Stimulated activated naive B cell treated with anti-CD40 and anti-IgM and Interleukin-4, amounts not matched to agents 10 μg/mL and 1 μg/mL and 100 μg/mL, for 72 hours (primary cell): Measurements from ENCODE around the gene PLD5.
"Not testable (repeated sequence)": the region's sequence is repeated elsewhere in the genome, so short reads cannot be mapped to it uniquely, and the experiment has no call there.

Experiments
- ATAC-seq, 2 donors: fragments of 150-1000 bp; cut with Tn5 transposase; replicated peaks; 2 replicates each; pipeline ENCODE4 v1.10.0; 2021; ENCODE audit warnings: moderate library complexity in 1 of 2
- DNase-seq: peaks from one replicate; pipeline ENCODE4 v3.0.0; 2021
- H3K27ac Mint-ChIP-seq: one replicate; pipeline ENCODE4 v1.8.0; 2022; ENCODE audit warnings: mild to moderate bottlenecking, mixed read lengths
- H3K27me3 Mint-ChIP-seq, 2 donors: one replicate each; pipeline ENCODE4 v1.8.0; 2022; ENCODE audit warnings: mixed read lengths in 2 of 2
- H3K36me3 Mint-ChIP-seq, 2 donors: one replicate each; pipeline ENCODE4 v1.8.0; 2022; ENCODE audit warnings: mixed read lengths in 2 of 2, mild to moderate bottlenecking in 1 of 2
- H3K4me1 Mint-ChIP-seq, 2 donors: one replicate each; pipeline ENCODE4 v1.8.0; 2022; ENCODE audit warnings: mixed read lengths in 2 of 2, mild to moderate bottlenecking in 1 of 2
- H3K4me3 Mint-ChIP-seq, 2 donors: one replicate each; pipeline ENCODE4 v1.8.0; 2022; ENCODE audit warnings: mild to moderate bottlenecking in 2 of 2, mixed read lengths in 2 of 2, moderate library complexity in 1 of 2
- H3K9me3 Mint-ChIP-seq, 2 donors: one replicate each; pipeline ENCODE4 v1.8.0; 2022; ENCODE audit warnings: mixed read lengths in 2 of 2, mild to moderate bottlenecking in 1 of 2

PLD5 gene

GRCh38 chr1:242525769-242526168, 1.3 kb upstream of the PLD5 start:
- peaks cover 0 to 1% of the 10 kb centered on the region in 2 donors for H3K9me3 Mint-ChIP-seq
- H3K36me3 Mint-ChIP-seq, result no peaks in the 10 kb centered on the region
- DNase-seq (no peak), ATAC-seq (no peak)
- peaks cover 45 to 60% of the 10 kb centered on the region in 2 donors for H3K27me3 Mint-ChIP-seq
- no peak overlapping the region for H3K27ac Mint-ChIP-seq
- H3K4me3 Mint-ChIP-seq, result peak overlapping the region; percentile 73 to 85
- peaks cover 11 to 30% of the 10 kb centered on the region in 2 donors for H3K4me1 Mint-ChIP-seq

GRCh38 chr1:242525360-242525722, 844 bp upstream of the PLD5 start:
- Mint-ChIP-seq H3K9me3 (peaks cover 0 to 1% of the 10 kb centered on the region in 2 donors), H3K4me1 (peaks cover 11 to 30% of the 10 kb centered on the region in 2 donors), H3K27ac (no peak overlapping the region), H3K36me3 (no peaks in the 10 kb centered on the region), H3K4me3 (peak overlapping the region; percentile 73 to 85), H3K27me3 (peaks cover 45 to 65% of the 10 kb centered on the region in 2 donors)
- ATAC-seq, result no peak
- no peak for DNase-seq

- ATAC-seq (peak; percentile 63 to 65), DNase-seq (peak; percentile 7)
- Mint-ChIP-seq H3K9me3 (no peaks in the 10 kb centered on the region), H3K4me3 (peak overlapping the region; percentile 78 to 81), H3K27me3 (peaks cover 40 to 63% of the 10 kb centered on the region in 2 donors), H3K4me1 (peaks cover 11 to 30% of the 10 kb centered on the region in 2 donors), H3K27ac (no peak overlapping the region), H3K36me3 (no peaks in the 10 kb centered on the region)
These were observed 552 bp downstream of the PLD5 start for GRCh38 chr1:242523719-242524570.

GRCh38 chr1:242522996-242523718, 1.3 kb downstream of the PLD5 start:
- H3K36me3 Mint-ChIP-seq, result no peaks in the 10 kb centered on the region

GRCh38 chr1:242522304-242522945, 2.1 kb downstream of the PLD5 start:
- H3K4me3 Mint-ChIP-seq, result peak overlapping the region in 1 of 2 donors; percentile 31
- ATAC-seq, result peak; percentile 33 to 60

More at GRCh38 chr1:242522996-242523718, 1.3 kb downstream of the PLD5 start:
- ATAC-seq (no peak), DNase-seq (no peak)
- Mint-ChIP-seq H3K9me3 (no peaks in the 10 kb centered on the region), H3K27me3 (peaks cover 37 to 63% of the 10 kb centered on the region in 2 donors), H3K4me1 (peaks cover 11 to 30% of the 10 kb centered on the region in 2 donors), H3K4me3 (peak overlapping the region; percentile 78 to 81), H3K27ac (no peak overlapping the region)

GRCh38 chr1:242515555-242515954, 8.9 kb downstream of the PLD5 start:
- DNase-seq (no peak), ATAC-seq (no peak)
- Mint-ChIP-seq H3K27ac (no peak overlapping the region), H3K4me1 (peaks cover 0 to 2% of the 10 kb centered on the region in 2 donors), H3K9me3 (no peaks in the 10 kb centered on the region), H3K36me3 (no peaks in the 10 kb centered on the region), H3K27me3 (peaks cover 10 to 19% of the 10 kb centered on the region in 2 donors), H3K4me3 (no peak overlapping the region)

More at GRCh38 chr1:242522304-242522945, 2.1 kb downstream of the PLD5 start:
- H3K36me3 Mint-ChIP-seq, result no peaks in the 10 kb centered on the region
- H3K9me3 Mint-ChIP-seq, result no peaks in the 10 kb centered on the region
- no peak for DNase-seq
- H3K27ac Mint-ChIP-seq, result no peak overlapping the region
- peaks cover 37 to 67% of the 10 kb centered on the region in 2 donors for H3K27me3 Mint-ChIP-seq
- H3K4me1 Mint-ChIP-seq, result peaks cover 11 to 30% of the 10 kb centered on the region in 2 donors

- H3K36me3 Mint-ChIP-seq, result peaks cover 0 to 2% of the 10 kb centered on the region in 2 donors
- H3K9me3 Mint-ChIP-seq, result peaks cover 0 to 2% of the 10 kb centered on the region in 2 donors
- ATAC-seq (no peak), DNase-seq (no peak)
- no peak overlapping the region for H3K4me3 Mint-ChIP-seq
- peaks cover 11 to 14% of the 10 kb centered on the region in 2 donors for H3K27me3 Mint-ChIP-seq
- no peaks in the 10 kb centered on the region for H3K4me1 Mint-ChIP-seq
- H3K27ac Mint-ChIP-seq, result no peak overlapping the region
These were observed 17.8 kb downstream of the PLD5 start for GRCh38 chr1:242506724-242507123.

GRCh38 chr1:242489545-242489944, 35.0 kb downstream of the PLD5 start:
- peaks cover 4 to 5% of the 10 kb centered on the region in 2 donors for H3K9me3 Mint-ChIP-seq
- ATAC-seq, result no peak

GRCh38 chr1:242477944-242478343, 46.6 kb downstream of the PLD5 start:
- no peak for DNase-seq
- H3K4me3 Mint-ChIP-seq, result no peak overlapping the region
- ATAC-seq, result no peak

More at GRCh38 chr1:242489545-242489944, 35.0 kb downstream of the PLD5 start:
- H3K36me3 Mint-ChIP-seq, result peaks cover 0 to 2% of the 10 kb centered on the region in 2 donors
- H3K4me1 Mint-ChIP-seq, result no peaks in the 10 kb centered on the region
- no peak overlapping the region for H3K4me3 Mint-ChIP-seq
- no peak for DNase-seq
- H3K27ac Mint-ChIP-seq, result no peak overlapping the region
- H3K27me3 Mint-ChIP-seq, result peaks cover 0 to 9% of the 10 kb centered on the region in 2 donors

GRCh38 chr1:242470774-242471173, 53.7 kb downstream of the PLD5 start:
- H3K9me3 Mint-ChIP-seq, result peaks cover 0 to 2% of the 10 kb centered on the region in 2 donors
- ATAC-seq, result no peak
- H3K36me3 Mint-ChIP-seq, result no peaks in the 10 kb centered on the region
- no peak overlapping the region for H3K27ac Mint-ChIP-seq
- DNase-seq, result no peak
- peaks cover 3 to 9% of the 10 kb centered on the region in 2 donors for H3K27me3 Mint-ChIP-seq
- no peak overlapping the region for H3K4me3 Mint-ChIP-seq
- no peaks in the 10 kb centered on the region for H3K4me1 Mint-ChIP-seq

More at GRCh38 chr1:242477944-242478343, 46.6 kb downstream of the PLD5 start:
- Mint-ChIP-seq H3K27ac (no peak overlapping the region), H3K27me3 (peaks cover 0 to 4% of the 10 kb centered on the region in 2 donors), H3K4me1 (no peaks in the 10 kb centered on the region), H3K9me3 (peaks cover 0 to 5% of the 10 kb centered on the region in 2 donors), H3K36me3 (no peaks in the 10 kb centered on the region)

GRCh38 chr1:242468784-242469183, 55.7 kb downstream of the PLD5 start:
- Mint-ChIP-seq H3K27ac (no peak overlapping the region), H3K4me3 (no peak overlapping the region), H3K27me3 (peaks cover 7 to 10% of the 10 kb centered on the region in 2 donors), H3K36me3 (no peaks in the 10 kb centered on the region), H3K4me1 (no peaks in the 10 kb centered on the region), H3K9me3 (no peaks in the 10 kb centered on the region)
- ATAC-seq, result no peak
- DNase-seq, result no peak

GRCh38 chr1:242467556-242468145, 56.8 kb downstream of the PLD5 start:
- no peaks in the 10 kb centered on the region for H3K4me1 Mint-ChIP-seq
- no peaks in the 10 kb centered on the region for H3K9me3 Mint-ChIP-seq
- ATAC-seq, result peak; percentile 49 to 59
- no peaks in the 10 kb centered on the region for H3K36me3 Mint-ChIP-seq
- H3K4me3 Mint-ChIP-seq, result no peak overlapping the region
- no peak for DNase-seq
- H3K27ac Mint-ChIP-seq, result no peak overlapping the region
- peaks cover 7 to 10% of the 10 kb centered on the region in 2 donors for H3K27me3 Mint-ChIP-seq

- DNase-seq, result no peak
- peaks cover 5 to 7% of the 10 kb centered on the region in 2 donors for H3K27me3 Mint-ChIP-seq
- no peak overlapping the region for H3K27ac Mint-ChIP-seq
- no peak for ATAC-seq
- no peaks in the 10 kb centered on the region for H3K36me3 Mint-ChIP-seq
- H3K4me3 Mint-ChIP-seq, result no peak overlapping the region
- no peaks in the 10 kb centered on the region for H3K4me1 Mint-ChIP-seq
- H3K9me3 Mint-ChIP-seq, result peaks cover 0 to 1% of the 10 kb centered on the region in 2 donors
These were observed 61.6 kb downstream of the PLD5 start for GRCh38 chr1:242462867-242463266.

GRCh38 chr1:242459740-242460139, 64.8 kb downstream of the PLD5 start:
- not testable (repeated sequence) for ATAC-seq, H3K4me3 Mint-ChIP-seq, H3K27ac Mint-ChIP-seq, H3K9me3 Mint-ChIP-seq, H3K36me3 Mint-ChIP-seq, DNase-seq, H3K4me1 Mint-ChIP-seq
- H3K27me3 Mint-ChIP-seq, result peaks cover 12% of the 10 kb centered on the region in 2 donors
